ENCODE data around the gene FRMPD2. TPM values are rescaled to one million over a fixed set of nuclear protein-coding genes. Genes with fewer than 3 reads are reported as not detected.

Gene FRMPD2
- total RNA-seq, 1 experiment from 2014 or later, result 0.30 TPM

DNA sequence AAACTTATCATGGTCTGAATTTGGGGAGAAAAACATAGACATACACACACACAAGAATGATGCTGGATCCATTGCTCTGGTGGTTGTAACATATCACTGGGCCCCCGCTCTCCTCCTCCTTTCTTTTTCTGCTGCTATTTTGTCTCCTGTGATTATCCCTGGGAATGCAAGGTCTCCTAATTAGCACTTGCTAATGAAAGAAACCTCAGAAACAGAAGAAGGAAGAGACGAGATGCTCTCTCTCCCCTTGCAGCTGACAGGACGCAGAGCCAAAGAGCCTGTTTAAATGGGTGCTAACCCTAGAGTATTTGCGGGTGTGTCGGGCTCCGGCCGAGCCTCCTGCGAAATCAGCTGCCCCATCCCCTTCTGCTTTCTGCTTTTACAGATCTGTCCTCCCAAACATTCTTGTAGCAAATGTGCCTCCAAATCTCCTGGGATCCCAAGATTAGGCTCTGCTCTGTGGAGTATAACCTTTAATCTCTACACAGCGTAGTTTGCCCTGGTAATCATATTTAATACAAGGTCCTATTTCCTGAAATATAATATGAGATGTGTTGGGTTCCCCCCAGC, 81.5 kb downstream of the FRMPD2 start:
- TF ChIP-seq JUND (IDR thresholded peaks at IDR 0.05) (no peak), ELF1 (IDR thresholded peaks at IDR 0.05; ENCODE audit: borderline replicate concordance, low read depth) (no peak), EZH2 (IDR thresholded peaks at IDR 0.05) (no peak), CTCF (IDR thresholded peaks at IDR 0.05 in 2 of 3, conservative IDR thresholded peaks at IDR 0.05 in 1 of 3; ENCODE audit: borderline replicate concordance in 1 of 3, insufficient read depth in 1 of 3, low read depth in 2 of 3, low read length in 2 of 3) (no peak), CBX3 (IDR thresholded peaks at IDR 0.05; ENCODE audit: low read depth) (no peak), ZFX (IDR thresholded peaks at IDR 0.05) (no peak), EZH2phosphoT487 (IDR thresholded peaks at IDR 0.05; ENCODE audit: borderline replicate concordance) (no peak), ATF3 (IDR thresholded peaks at IDR 0.05) (no peak), RAD21 (IDR thresholded peaks at IDR 0.05; ENCODE audit: low read depth) (no peak), MAX (IDR thresholded peaks at IDR 0.05) (no peak), POLR2AphosphoS5 (IDR thresholded peaks at IDR 0.05; ENCODE audit: low read depth, low read length) (no peak), REST (IDR thresholded peaks at IDR 0.05; ENCODE audit: low read depth) (no peak), YY1 (IDR thresholded peaks at IDR 0.05; ENCODE audit: extremely low read depth, insufficient replicate concordance, low read depth, low read length) (no peak), FOSL1 (IDR thresholded peaks at IDR 0.05; ENCODE audit: low read depth) (no peak), POLR2A (IDR thresholded peaks at IDR 0.05; ENCODE audit: borderline replicate concordance, extremely low read depth, insufficient read depth, insufficient read length) (no peak), CEBPB (IDR thresholded peaks at IDR 0.05; ENCODE audit: low read depth) (no peak)
- no TSS peak for BruUV-seq (replicated peaks)
- DNase-seq (ENCODE audit: low read depth, low spot score) (no peak), ATAC-seq (no peak)
- intact Hi-C loops (cut with micrococcal nuclease), result no loop called here
- Histone ChIP-seq H2AFZ (ENCODE audit: low read depth, low read length, poor library complexity, severe bottlenecking) (no peak overlapping the region), H3K27me3 (ENCODE audit: insufficient read depth, low read length) (no peaks in the 10 kb centered on the region), H3K79me2 (ENCODE audit: insufficient read depth, low read length) (no peaks in the 10 kb centered on the region), H3K36me3 (ENCODE audit: control insufficient read depth in 1 of 2, insufficient read depth in 2 of 2, low read length in 2 of 2) (no peaks in the 10 kb centered on the region), H3K9me3 (ENCODE audit: control insufficient read depth in 1 of 2, insufficient read depth in 1 of 2, low read depth in 1 of 2, low read length in 2 of 2) (no peaks in the 10 kb centered on the region), H3K9ac (ENCODE audit: low read length) (no peak overlapping the region), H3K4me1 (ENCODE audit: control insufficient read depth in 1 of 2, insufficient read depth in 2 of 2, low read length in 2 of 2) (peaks cover 10 to 16% of the 10 kb centered on the region in 2 experiments), H3K4me3 (replicated peaks in 1 of 2; ENCODE audit: low read depth in 1 of 2, low read length in 2 of 2) (no peak overlapping the region), H3K4me2 (ENCODE audit: low read length) (no peak overlapping the region), H4K20me1 (ENCODE audit: insufficient read depth) (no peaks in the 10 kb centered on the region), H3K27ac (ENCODE audit: low read depth, low read length) (no peak overlapping the region), H3K9me2 (ENCODE audit: insufficient read depth) (no peaks in the 10 kb centered on the region)
- ChIA-PET RAD21 (ENCODE audit: low non-redundant PET in 1 of 2, low total read pairs in 2 of 2, uncharacterized antibody in 2 of 2, unreplicated experiment in 2 of 2) (no interaction called here), POLR2A (no interaction called here), CTCF (no interaction called here)
